ENCODE data around the gene GNAZ.
"Not testable (repeated sequence)": the region's sequence is repeated elsewhere in the genome, so short reads cannot be mapped to it uniquely, and the experiment has no call there.

- not testable (repeated sequence) for TF ChIP-seq POLR2A (IDR thresholded peaks at IDR 0.05; ENCODE audit: borderline replicate concordance, extremely low read depth, insufficient read depth, insufficient read length); SIN3A (IDR thresholded peaks at IDR 0.05; ENCODE audit: low read depth); CTCF (IDR thresholded peaks at IDR 0.05 in 2 of 3, conservative IDR thresholded peaks at IDR 0.05 in 1 of 3; ENCODE audit: borderline replicate concordance in 1 of 3, insufficient read depth in 1 of 3, low read depth in 2 of 3, low read length in 2 of 3); CBX3 (IDR thresholded peaks at IDR 0.05; ENCODE audit: low read depth); EZH2 (IDR thresholded peaks at IDR 0.05); ZNF274 (IDR thresholded peaks at IDR 0.05; ENCODE audit: low read depth, low read length)
These were observed 66.7 kb downstream of the GNAZ start for GRCh38 chr22:23136991-23137390.

All from HCT116 (cell line).